BJ (cell line): ENCODE data around the gene TTC29. TPM values are rescaled to one million over a fixed set of nuclear protein-coding genes. Genes with fewer than 3 reads are reported as not detected.
A peak's percentile ranks its signal among the peaks of the same experiment; 100 is the strongest.

Experiments used
- CTCF ChIA-PET: fragments of 350-600 bp; formaldehyde crosslinking; extraction: SDS; loops from one replicate; lab custom pipeline; 2021; ENCODE audit warnings: antibody characterized with exemption, inconsistent platforms; lab: Yijun Ruan, JAX
- POLR2A ChIA-PET: fragments of 300-600 bp; sonication (Branson Sonifier 250); formaldehyde crosslinking; extraction: SDS; loops from one replicate; lab custom pipeline; 2021; ENCODE audit warnings: antibody characterized with exemption; lab: Charles Lee
- DNase-seq: peaks from one replicate; pipeline ENCODE4 v3.0.0-alpha.2; 2011; ENCODE audit warnings: low read depth
- H3K27me3 ChIP-seq: 2 replicates; pipeline ENCODE4 v1.6.0; 2011; ENCODE audit warnings: low read length; ENCODE audit not compliant: control insufficient read depth, insufficient read depth
- H3K36me3 ChIP-seq: 2 replicates; pipeline ENCODE4 v1.5.1; 2011; ENCODE audit warnings: low read length; ENCODE audit not compliant: control insufficient read depth, insufficient read depth
- H3K4me3 ChIP-seq: 2 replicates; pipeline ENCODE4 v1.5.1; 2011; ENCODE audit warnings: low read depth, mild to moderate bottlenecking, control low read depth, low read length
- CTCF ChIP-seq: IDR thresholded peaks from 2 replicates; pipeline ENCODE4 v1.5.1; 2011; ENCODE audit warnings: low read depth, mild to moderate bottlenecking, control low read depth, inconsistent platforms, low read length, moderate library complexity; ENCODE audit not compliant: insufficient read depth
- polyA minus RNA-seq: library from RNA; depleted of rRNA, polyadenylated mRNA; stranded (reverse); fragments of >200 nt; gene quantifications from 2 replicates; pipeline ENCODE4 v1.2.3, GENCODE V29; 2011; rRNA and poly(A)+ RNA removed
- polyA plus RNA-seq: library from polyadenylated mRNA; depleted of rRNA; stranded (reverse); fragments of >200 nt; gene quantifications from 2 replicates; pipeline ENCODE4 v1.2.3, GENCODE V29; 2011; rRNA removed

TTC29 gene
- not detected in 2 replicates for polyA plus RNA-seq
- not detected in 2 replicates for polyA minus RNA-seq

- Histone ChIP-seq H3K36me3 (no peaks in the 10 kb centered on the region), H3K27me3 (peaks cover 5% of the 10 kb centered on the region; the same call in 1 of the 2 replicates), H3K4me3 (peak within 1 kb of the TSS; percentile 46)
- ChIA-PET POLR2A (interaction anchor here (0.5 kb wide), 1 partner anchor 52 kb away, joined by 6 read pairs; no protein-coding TSS in a partner anchor), CTCF (interaction anchor here (0.6 kb wide), 1 partner anchor 33 kb away, joined by 3 read pairs; no protein-coding TSS in a partner anchor)
- DNase-seq, result peak; percentile 29
- no peak for TF ChIP-seq CTCF
Observed at GRCh38 chr4:146945556-146946374, at the start of gene TTC29. Gene TTC29 (minus strand): TSS chr4:146945864. CDS start chr4:146939895, 5,969 bp downstream.

- H3K36me3 ChIP-seq, result no peaks in the 10 kb centered on the region
- no peak overlapping the region for H3K4me3 ChIP-seq
- ChIA-PET CTCF (no interaction called here), POLR2A (no interaction called here)
- DNase-seq, result peak; percentile 24
- no peaks in the 10 kb centered on the region; the same call in 1 of the 2 replicates for H3K27me3 ChIP-seq
- TF ChIP-seq CTCF, result no peak
Observed at GRCh38 chr4:146981651-146982050, 36.0 kb upstream of the TTC29 start.

GRCh38 chr4:146978641-146979040, 33.0 kb upstream of the TTC29 start:
- no peak for DNase-seq
- TF ChIP-seq CTCF, result no peak
- POLR2A ChIA-PET, result no interaction called here

GRCh38 chr4:146976145-146976544, 30.5 kb upstream of the TTC29 start:
- no peak for TF ChIP-seq CTCF
- ChIA-PET POLR2A (no interaction called here), CTCF (interaction anchor here (0.7 kb wide), 1 partner anchor 43 kb away, joined by 3 read pairs; no protein-coding TSS in a partner anchor)
- no peaks in the 10 kb centered on the region for H3K36me3 ChIP-seq
- H3K4me3 ChIP-seq, result no peak overlapping the region
- no peaks in the 10 kb centered on the region for H3K27me3 ChIP-seq
- DNase-seq, result no peak

More at GRCh38 chr4:146978641-146979040, 33.0 kb upstream of the TTC29 start:
- no peaks in the 10 kb centered on the region for H3K36me3 ChIP-seq
- H3K4me3 ChIP-seq, result no peak overlapping the region
- no peaks in the 10 kb centered on the region for H3K27me3 ChIP-seq
- CTCF ChIA-PET, result interaction anchor here (0.6 to 1.2 kb wide), 2 partner anchors 27 to 33 kb away, joined by 3 read pairs; no protein-coding TSS in a partner anchor

- no peaks in the 10 kb centered on the region for H3K27me3 ChIP-seq
- no peak for TF ChIP-seq CTCF
- H3K4me3 ChIP-seq, result no peak overlapping the region
- no peaks in the 10 kb centered on the region for H3K36me3 ChIP-seq
- POLR2A ChIA-PET, result no interaction called here
- CTCF ChIA-PET, result interaction anchor here (0.7 kb wide), 1 partner anchor 44 kb away, joined by 3 read pairs; no protein-coding TSS in a partner anchor
- DNase-seq, result no peak
Observed at GRCh38 chr4:146975527-146975926, 29.9 kb upstream of the TTC29 start.
